Measurements from ENCODE around the gene TUBA3E. TPM values are rescaled to one million over a fixed set of nuclear protein-coding genes. Genes with fewer than 3 reads are reported as not detected.
"Not testable (repeated sequence)": the region's sequence is repeated elsewhere in the genome, so short reads cannot be mapped to it uniquely, and the experiment has no call there.

Gene TUBA3E
- total and polyA plus RNA-seq, 9 donors = 0.07 to 1.3 (median 0.52) TPM; not detected in 4

- Histone ChIP-seq H3K4me1 (ENCODE audit: insufficient read depth) (no peaks in the 10 kb centered on the region), H3K27ac (no peak overlapping the region), H3K9me3 (no peaks in the 10 kb centered on the region), H3K27me3 (no peaks in the 10 kb centered on the region), H3K36me3 (no peaks in the 10 kb centered on the region), H3K4me3 (no peak overlapping the region)
- WGBS, 3 donors = 94 to 95% (median 94%) methylated on average over 8 of the region's 8 CpGs
- TF ChIP-seq EP300 (IDR thresholded peaks at IDR 0.05) (no peak), POLR2A (IDR thresholded peaks at IDR 0.05) (no peak), CTCF (IDR thresholded peaks at IDR 0.05) (no peak)
- intact Hi-C loops (cut with DNase I) = no loop called here
- no peak for DNase-seq
Measured at GRCh38 chr2:130165293-130166016, 32.8 kb downstream of the TUBA3E start.

- Histone ChIP-seq H3K4me1 (ENCODE audit: insufficient read depth) (no peaks in the 10 kb centered on the region), H3K36me3 (no peaks in the 10 kb centered on the region), H3K9me3 (no peaks in the 10 kb centered on the region), H3K27ac (no peak overlapping the region), H3K27me3 (no peaks in the 10 kb centered on the region), H3K4me3 (no peak overlapping the region)
- 90 to 99% (median 94%) methylated on average over 5 to 9 of the region's 9 CpGs for WGBS, 3 donors
- TF ChIP-seq CTCF (IDR thresholded peaks at IDR 0.05) = no peak
- TF ChIP-seq EP300 (IDR thresholded peaks at IDR 0.05) = no peak
- no peak for TF ChIP-seq POLR2A (IDR thresholded peaks at IDR 0.05)
- intact Hi-C loops (cut with DNase I) = no loop called here
- no peak for DNase-seq
Measured at GRCh38 chr2:130162968-130163367, 35.3 kb downstream of the TUBA3E start.

- intact Hi-C loops (cut with DNase I); H3K36me3 ChIP-seq; H3K4me3 ChIP-seq; H3K27ac ChIP-seq; H3K9me3 ChIP-seq; DNase-seq; H3K27me3 ChIP-seq; H3K4me1 ChIP-seq (ENCODE audit: insufficient read depth): not testable (repeated sequence)
- 92 to 95% (median 94%) methylated on average over 7 of the region's 7 CpGs for WGBS, 3 donors
Measured at GRCh38 chr2:130162486-130162885, 35.8 kb downstream of the TUBA3E start.

GRCh38 chr2:130160838-130161705 is 37.2 kb downstream of the TUBA3E start:
- H3K4me1 ChIP-seq (ENCODE audit: insufficient read depth); H3K27me3 ChIP-seq; H3K9me3 ChIP-seq; H3K36me3 ChIP-seq; intact Hi-C loops (cut with DNase I); H3K27ac ChIP-seq; DNase-seq; H3K4me3 ChIP-seq: not testable (repeated sequence)
- WGBS, 3 donors = 78 to 80% (median 79%) methylated on average over 25 of the region's 25 CpGs

GRCh38 chr2:130160131-130160530 is 38.1 kb downstream of the TUBA3E start:
- no peaks in the 10 kb centered on the region for H3K27me3 ChIP-seq
- intact Hi-C loops (cut with DNase I) = no loop called here
- WGBS, 3 donors = 93 to 96% (median 95%) methylated on average over 6 of the region's 6 CpGs
- TF ChIP-seq EP300 (IDR thresholded peaks at IDR 0.05) = no peak
- TF ChIP-seq POLR2A (IDR thresholded peaks at IDR 0.05) = no peak
- H3K4me1 ChIP-seq (ENCODE audit: insufficient read depth) = no peaks in the 10 kb centered on the region
- H3K9me3 ChIP-seq = no peaks in the 10 kb centered on the region
- H3K36me3 ChIP-seq = no peaks in the 10 kb centered on the region
- no peak for DNase-seq
- no peak overlapping the region for H3K4me3 ChIP-seq
- H3K27ac ChIP-seq = no peak overlapping the region

- not testable (repeated sequence) for H3K36me3 ChIP-seq; H3K27ac ChIP-seq; H3K9me3 ChIP-seq; DNase-seq; H3K27me3 ChIP-seq; H3K4me1 ChIP-seq (ENCODE audit: insufficient read depth); H3K4me3 ChIP-seq
- 85 to 93% (median 90%) methylated on average over 4 of the region's 4 CpGs for WGBS, 3 donors
- intact Hi-C loops (cut with DNase I) = loop anchor here in 2 of 4 donors (10.0 kb wide), 1 partner anchor 175 kb away; no protein-coding TSS in a partner anchor
Measured at GRCh38 chr2:130159376-130159775, 38.9 kb downstream of the TUBA3E start.

Measured in ovary (tissue), 9 donors.